ENCODE results near the gene GABRA5. TPM values are rescaled to one million over a fixed set of nuclear protein-coding genes. Genes with fewer than 3 reads are reported as not detected.
"Not testable (repeated sequence)": the region's sequence is repeated elsewhere in the genome, so short reads cannot be mapped to it uniquely, and the experiment has no call there.

The GABRA5 gene
- total RNA-seq (not detected in 2 replicates), polyA plus RNA-seq (not detected in 2 replicates), polyA minus RNA-seq (not detected in 2 replicates)
- total RNA-seq (2013): not detected

- CTCF ChIA-PET: no interaction called here
- H3K4me3 ChIP-seq (ENCODE audit: control extremely low read depth in 1 of 5, extremely low read depth in 1 of 5, insufficient read depth in 1 of 5, low read depth in 2 of 5, low read length in 4 of 5): no peak within 1 kb of the TSS
- TF ChIP-seq CTCF (IDR thresholded peaks at IDR 0.05): no peak
- no peak for TF ChIP-seq EZH2 (IDR thresholded peaks at IDR 0.05; ENCODE audit: borderline replicate concordance, insufficient read depth, low read depth, low read length, poor library complexity, severe bottlenecking)
- ATAC-seq (ENCODE audit: low read depth) (no peak), DNase-seq (no peak)
- H4K20me1 ChIP-seq (ENCODE audit: control insufficient read depth, insufficient read depth, low read length, poor library complexity, severe bottlenecking): no peaks in the 10 kb centered on the region
- H3K4me1 ChIP-seq (ENCODE audit: control insufficient read depth in 2 of 2, insufficient read depth in 2 of 2, low read length in 2 of 2): no peaks in the 10 kb centered on the region
- H3K9me3 ChIP-seq (ENCODE audit: control extremely low read depth in 1 of 3, control insufficient read depth in 2 of 3, insufficient read depth in 1 of 3, low read length in 2 of 3): peaks cover 0 to 4% (median 0%) of the 10 kb centered on the region in 3 donors
- H2AFZ ChIP-seq (ENCODE audit: insufficient read depth, low read depth, low read length, poor library complexity, severe bottlenecking): no peak within 1 kb of the TSS
- H3K36me3 ChIP-seq (replicated peaks in 1 of 2; ENCODE audit: control extremely low read depth in 1 of 2, control insufficient read depth in 1 of 2, extremely low read depth in 1 of 2, insufficient read depth in 2 of 2, low read length in 1 of 2): no peaks in the 10 kb centered on the region
- H3K79me2 ChIP-seq (ENCODE audit: control insufficient read depth, insufficient read depth, low read length): no peaks in the 10 kb centered on the region
- no peak within 1 kb of the TSS for H3K4me2 ChIP-seq (replicated peaks; ENCODE audit: low read depth, low read length, poor library complexity, severe bottlenecking)
- Mint-ChIP-seq H3K27me3 (peaks cover 22% of the 10 kb centered on the region), H3K9me3 (ENCODE audit: insufficient read depth) (no peaks in the 10 kb centered on the region), H3K27ac (no peak within 1 kb of the TSS), H3K4me3 (no peak within 1 kb of the TSS), H3K4me1 (no peaks in the 10 kb centered on the region)
- no peak within 1 kb of the TSS for H3K9ac ChIP-seq (ENCODE audit: low read length)
- WGBS (ENCODE audit: insufficient coverage): 9% methylated on average over 60 of the region's 63 CpGs
- intact Hi-C loops (cut with micrococcal nuclease): no loop called here
- no peak within 1 kb of the TSS for H3K27ac ChIP-seq (ENCODE audit: low read length in 2 of 2)
- peaks cover 0 to 10% (median 0%) of the 10 kb centered on the region in 4 experiments for H3K27me3 ChIP-seq (replicated peaks in 1 of 4; ENCODE audit: control extremely low read depth in 1 of 4, control insufficient read depth in 3 of 4, insufficient read depth in 4 of 4, low read length in 3 of 4)
- POLR2A ChIA-PET: no interaction called here
Observed at GRCh38 chr15:26866298-26867199, at the start of gene GABRA5. TSS of gene GABRA5 (plus strand) at chr15:26867062. CDS start at chr15:26869249, 2,187 bp downstream.

GRCh38 chr15:26831191-26831590, 35.7 kb upstream of the GABRA5 start:
- CTCF ChIA-PET; DNase-seq; H3K4me1 Mint-ChIP-seq; H3K79me2 ChIP-seq (ENCODE audit: control insufficient read depth, insufficient read depth, low read length); H3K27me3 Mint-ChIP-seq; H3K27ac ChIP-seq (ENCODE audit: low read length in 2 of 2); POLR2A ChIA-PET; H3K27me3 ChIP-seq (replicated peaks in 1 of 4; ENCODE audit: control extremely low read depth in 1 of 4, control insufficient read depth in 3 of 4, insufficient read depth in 4 of 4, low read length in 3 of 4); H4K20me1 ChIP-seq (ENCODE audit: control insufficient read depth, insufficient read depth, low read length, poor library complexity, severe bottlenecking); H3K9me3 Mint-ChIP-seq (ENCODE audit: insufficient read depth); H3K27ac Mint-ChIP-seq; H3K36me3 ChIP-seq (replicated peaks in 1 of 2; ENCODE audit: control extremely low read depth in 1 of 2, control insufficient read depth in 1 of 2, extremely low read depth in 1 of 2, insufficient read depth in 2 of 2, low read length in 1 of 2); H3K4me2 ChIP-seq (replicated peaks; ENCODE audit: low read depth, low read length, poor library complexity, severe bottlenecking); ATAC-seq (ENCODE audit: low read depth); H3K4me1 ChIP-seq (ENCODE audit: control insufficient read depth in 2 of 2, insufficient read depth in 2 of 2, low read length in 2 of 2); H2AFZ ChIP-seq (ENCODE audit: insufficient read depth, low read depth, low read length, poor library complexity, severe bottlenecking); intact Hi-C loops (cut with micrococcal nuclease); H3K9me3 ChIP-seq (ENCODE audit: control extremely low read depth in 1 of 3, control insufficient read depth in 2 of 3, insufficient read depth in 1 of 3, low read length in 2 of 3); H3K4me3 ChIP-seq (ENCODE audit: control extremely low read depth in 1 of 5, extremely low read depth in 1 of 5, insufficient read depth in 1 of 5, low read depth in 2 of 5, low read length in 4 of 5); H3K9ac ChIP-seq (ENCODE audit: low read length); H3K4me3 Mint-ChIP-seq: not testable (repeated sequence)
- WGBS (ENCODE audit: insufficient coverage): 95% methylated on average over 25 of the region's 36 CpGs

Measured in B cell (primary cell).